Measurements from ENCODE around the gene ANKRD16.

DNA sequence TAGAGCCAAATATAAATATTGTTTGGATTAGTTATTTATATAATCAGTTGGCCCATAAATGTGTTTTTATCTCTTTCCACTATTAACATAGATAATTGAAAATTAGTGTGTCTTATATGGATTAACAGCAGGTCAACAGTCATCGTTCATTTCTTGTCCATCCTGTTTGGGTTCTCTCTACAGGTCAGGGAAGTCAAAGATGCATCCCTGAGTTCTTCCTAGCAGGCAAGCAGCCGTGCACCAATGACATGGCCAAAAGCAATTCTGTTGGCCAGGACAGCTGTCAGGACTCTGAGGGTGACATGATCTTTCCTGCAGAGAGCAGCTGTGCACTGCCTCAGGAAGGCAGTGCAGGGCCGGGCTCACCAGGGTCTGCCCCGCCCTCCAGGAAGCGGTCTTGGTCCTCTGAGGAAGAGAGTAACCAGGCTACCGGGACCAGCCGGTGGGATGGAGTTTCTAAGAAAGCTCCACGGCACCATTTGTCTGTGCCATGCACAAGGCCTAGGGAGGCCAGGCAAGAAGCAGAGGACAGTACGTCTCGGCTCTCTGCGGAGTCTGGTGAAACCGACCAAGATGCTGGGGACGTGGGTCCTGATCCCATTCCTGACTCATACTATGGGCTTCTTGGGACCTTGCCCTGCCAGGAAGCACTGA, 16.3 kb upstream of the ANKRD16 start:
- TF ChIP-seq RBBP5 (IDR thresholded peaks at IDR 0.05; ENCODE audit: borderline replicate concordance, low read depth, low read length) (no peak), CHD2 (IDR thresholded peaks at IDR 0.05; ENCODE audit: low read length) (no peak), SRF (IDR thresholded peaks at IDR 0.05; ENCODE audit: low read depth, low read length) (no peak)
- TF ChIP-seq, protein P1, sequence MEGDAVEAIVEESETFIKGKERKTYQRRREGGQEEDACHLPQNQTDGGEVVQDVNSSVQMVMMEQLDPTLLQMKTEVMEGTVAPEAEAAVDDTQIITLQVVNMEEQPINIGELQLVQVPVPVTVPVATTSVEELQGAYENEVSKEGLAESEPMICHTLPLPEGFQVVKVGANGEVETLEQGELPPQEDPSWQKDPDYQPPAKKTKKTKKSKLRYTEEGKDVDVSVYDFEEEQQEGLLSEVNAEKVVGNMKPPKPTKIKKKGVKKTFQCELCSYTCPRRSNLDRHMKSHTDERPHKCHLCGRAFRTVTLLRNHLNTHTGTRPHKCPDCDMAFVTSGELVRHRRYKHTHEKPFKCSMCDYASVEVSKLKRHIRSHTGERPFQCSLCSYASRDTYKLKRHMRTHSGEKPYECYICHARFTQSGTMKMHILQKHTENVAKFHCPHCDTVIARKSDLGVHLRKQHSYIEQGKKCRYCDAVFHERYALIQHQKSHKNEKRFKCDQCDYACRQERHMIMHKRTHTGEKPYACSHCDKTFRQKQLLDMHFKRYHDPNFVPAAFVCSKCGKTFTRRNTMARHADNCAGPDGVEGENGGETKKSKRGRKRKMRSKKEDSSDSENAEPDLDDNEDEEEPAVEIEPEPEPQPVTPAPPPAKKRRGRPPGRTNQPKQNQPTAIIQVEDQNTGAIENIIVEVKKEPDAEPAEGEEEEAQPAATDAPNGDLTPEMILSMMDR (IDR thresholded peaks at IDR 0.05; ENCODE audit: control extremely low read depth in 1 of 3, insufficient read depth in 1 of 3, low read depth in 1 of 3, low read length in 3 of 3): no peak
